Stimulated activated CD4-positive, alpha-beta T cell treated with anti-CD3 and anti-CD28 coated beads, Interleukin-12 subunit alpha, Interleukin-12 subunit beta, amount 100 ng/mL, for 48 hours (primary cell): ENCODE results near the gene PFKL.

Experiments used
- DNase-seq, 3 donors: peaks; one replicate each; pipeline ENCODE4 v3.0.0-alpha.2; 2020; ENCODE audit warnings: low read depth in 2 of 3, low spot score in 1 of 3

Gene PFKL

DNA sequence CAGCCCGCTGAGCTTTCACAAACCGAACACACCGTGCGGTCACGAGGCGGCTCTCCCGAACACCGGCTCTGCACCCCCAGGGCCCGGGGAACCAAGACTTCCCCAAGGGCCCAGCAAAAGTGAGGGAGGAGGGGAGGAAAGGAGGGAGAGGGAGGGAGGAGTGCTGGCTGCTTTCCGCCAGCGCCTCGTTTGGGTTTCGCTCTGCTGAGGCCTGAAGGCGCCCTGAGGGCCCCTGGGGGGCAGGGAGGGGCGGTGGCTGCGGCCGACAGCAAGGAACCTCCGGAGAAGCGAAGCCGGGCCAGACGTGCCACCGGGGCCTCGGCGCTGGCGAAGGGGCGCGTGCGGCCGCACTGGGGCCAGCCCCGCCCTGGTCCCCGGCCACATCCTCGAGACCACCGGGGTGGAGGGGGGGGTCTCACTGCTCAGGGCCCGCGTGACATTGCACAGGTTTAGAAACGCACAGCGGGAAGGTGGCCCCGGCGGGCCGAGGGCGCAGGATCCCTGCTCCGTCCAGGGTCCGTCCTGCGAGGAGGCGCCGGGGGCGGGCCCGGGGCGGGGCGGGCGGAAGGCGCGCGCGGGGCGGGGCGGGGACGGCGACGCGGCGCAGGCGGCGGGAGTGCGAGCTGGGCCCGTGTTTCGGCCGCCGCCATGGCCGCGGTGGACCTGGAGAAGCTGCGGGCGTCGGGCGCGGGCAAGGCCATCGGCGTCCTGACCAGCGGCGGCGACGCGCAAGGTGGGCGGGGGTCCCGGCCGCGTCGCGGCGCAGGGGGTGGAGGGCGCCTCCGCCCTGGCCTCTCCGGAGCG lies at the start of gene PFKL:
Gene PFKL (plus strand): TSS at position 596 of the 804 bp plus-strand sequence. CDS start 53 bp downstream, at position 649.
- DNase-seq, result peak; percentile 42 to 66 (median 52)

GRCh38 chr21:44253832-44254710 lies 45.8 kb upstream of the PFKL start:
- no peak for DNase-seq

- DNase-seq, result no peak
Measured at GRCh38 chr21:44255511-44255981, 44.3 kb upstream of the PFKL start.

- no peak for DNase-seq
Measured at GRCh38 chr21:44258056-44258725, 41.7 kb upstream of the PFKL start.

GRCh38 chr21:44259082-44259705 lies 40.7 kb upstream of the PFKL start:
- DNase-seq, result no peak

DNA sequence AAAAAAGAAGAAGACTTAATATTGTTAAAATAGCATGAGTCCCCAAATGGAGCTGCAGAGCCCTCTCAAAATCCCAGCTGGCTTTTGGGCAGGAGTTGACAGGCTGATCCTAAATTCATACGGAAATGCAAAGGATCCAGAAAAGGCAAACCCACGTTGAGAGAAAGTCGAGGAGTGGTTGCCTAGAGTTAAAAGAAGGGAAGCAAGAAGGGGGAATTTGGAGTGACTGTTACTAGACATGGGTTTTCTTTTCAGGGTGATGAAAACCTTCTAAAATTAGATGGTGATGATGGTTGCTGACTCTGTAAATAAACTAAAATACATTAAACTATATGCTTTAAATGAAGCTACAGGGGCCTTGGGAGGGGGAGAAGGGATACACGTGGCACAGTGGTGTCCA lies 39.8 kb upstream of the PFKL start:
- DNase-seq, result no peak

DNA sequence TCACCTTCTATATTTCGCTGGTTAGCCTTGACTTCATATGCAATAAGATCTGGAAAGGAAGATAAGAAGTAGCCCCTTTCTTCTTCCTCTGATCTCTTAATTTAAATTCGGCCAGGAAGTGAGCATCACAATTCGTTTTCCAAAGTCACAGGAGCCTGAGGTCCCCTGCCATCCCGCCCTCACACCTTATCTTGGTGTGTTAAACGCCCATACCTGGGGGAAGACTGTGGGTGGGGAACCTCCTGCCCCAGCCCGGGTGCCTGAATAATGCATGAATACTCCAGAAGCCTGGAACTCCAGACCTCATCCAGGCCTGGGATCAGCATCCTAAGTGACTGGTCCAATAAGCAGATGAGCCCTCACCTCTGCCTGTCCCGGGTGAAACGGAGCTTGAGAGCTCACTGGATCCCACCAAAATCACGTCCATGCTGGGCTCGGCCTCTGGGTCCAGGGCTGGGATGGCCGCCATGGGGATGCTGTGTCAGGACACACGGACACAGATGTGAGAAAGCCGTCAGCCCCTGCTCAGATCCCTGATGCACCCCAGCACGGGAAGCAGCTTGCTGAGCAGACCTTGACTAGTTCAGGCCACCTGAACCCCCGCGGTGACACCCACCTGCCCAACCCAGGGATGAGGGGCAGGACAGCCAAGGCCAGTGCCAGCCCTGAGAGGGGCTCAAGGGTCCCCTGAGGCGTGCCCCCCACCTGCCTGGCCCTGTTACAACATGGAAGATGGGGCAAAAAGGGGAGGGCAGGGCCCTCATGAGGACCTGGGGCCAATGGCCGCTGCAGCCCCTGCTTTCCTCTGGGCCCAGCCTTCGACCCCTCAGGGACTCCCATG lies 38.8 kb upstream of the PFKL start:
- no peak for DNase-seq

GRCh38 chr21:44261675-44262295 lies 38.1 kb upstream of the PFKL start, which contains the start of gene DNMT3L:
DNMT3L (minus strand) TSS chr21:44261897; CDS start chr21:44261259, 638 bp downstream.
- DNase-seq, result no peak

- no peak for DNase-seq
Measured at GRCh38 chr21:44262338-44263056, 37.4 kb upstream of the PFKL start.

GRCh38 chr21:44263221-44263760 lies 36.6 kb upstream of the PFKL start:
- no peak for DNase-seq

DNA sequence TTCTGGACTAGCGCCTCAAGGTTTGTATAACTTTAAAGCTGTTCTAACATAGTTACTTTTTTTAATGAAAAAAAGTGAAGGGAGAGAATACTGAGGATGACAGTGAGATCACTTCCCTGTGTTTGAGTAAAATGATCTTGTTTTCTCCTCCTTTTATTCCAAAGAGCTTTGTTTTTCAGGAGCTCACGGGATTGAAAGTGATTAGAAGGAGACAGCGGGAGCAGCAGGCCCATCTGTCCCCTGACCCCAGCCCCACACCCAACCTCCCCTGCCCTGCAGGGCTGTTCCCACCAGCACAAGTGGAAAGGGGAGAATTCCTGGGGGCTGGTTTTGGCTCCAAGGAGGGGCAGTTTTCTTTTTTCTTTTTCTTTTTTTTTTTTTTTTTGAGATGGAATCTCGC lies 36.1 kb upstream of the PFKL start:
- DNase-seq, result no peak

GRCh38 chr21:44265734-44266270 lies 34.1 kb upstream of the PFKL start:
- no peak for DNase-seq

GRCh38 chr21:44267655-44268142 lies 32.2 kb upstream of the PFKL start:
- no peak for DNase-seq

- no peak for DNase-seq
Measured at GRCh38 chr21:44269090-44269489, 30.8 kb upstream of the PFKL start.

- no peak for DNase-seq
Measured at GRCh38 chr21:44271558-44272283, 28.1 kb upstream of the PFKL start.

DNA sequence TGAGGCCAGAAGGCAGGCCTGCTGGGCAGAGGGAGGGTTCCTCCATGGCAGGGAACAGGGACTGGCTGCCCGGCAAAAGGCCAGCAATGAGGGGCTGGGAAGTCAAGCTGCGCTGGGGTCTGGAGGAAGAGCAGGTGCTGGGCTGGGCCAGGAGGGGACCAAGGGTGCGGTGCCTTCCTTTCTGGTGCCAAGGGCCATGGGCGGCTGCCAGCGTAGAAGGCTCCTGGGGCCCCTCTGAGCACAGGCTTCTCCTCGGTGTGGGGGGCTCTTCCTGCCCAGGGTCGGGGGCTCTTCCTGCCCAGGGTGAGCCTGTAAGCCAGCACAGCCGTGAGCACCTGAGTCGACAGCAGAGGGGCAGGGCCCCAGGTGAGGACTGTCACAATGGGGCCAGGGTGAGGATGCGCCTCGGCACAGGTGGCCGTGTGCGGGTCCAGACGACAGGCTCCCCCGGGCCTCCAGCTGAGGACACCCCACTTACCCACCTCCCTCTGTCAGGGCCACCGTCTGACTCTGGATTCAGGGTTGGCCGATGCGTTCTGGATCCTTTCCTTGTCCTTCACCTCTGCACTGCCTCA lies 27.5 kb upstream of the PFKL start:
- no peak for DNase-seq

- DNase-seq, result no peak
Measured at GRCh38 chr21:44273046-44273445, 26.8 kb upstream of the PFKL start.
